SK-N-SH (cell line): ENCODE measurements around the gene PROX2. TPM values are rescaled to one million over a fixed set of nuclear protein-coding genes. Genes with fewer than 3 reads are reported as not detected.

Experiments used
- CTCF ChIA-PET: fragments of 300-600, 350-600 bp; formaldehyde crosslinking; extraction: SDS; loops from one replicate; lab custom pipeline; 2021; lab: Yijun Ruan, JAX
- POLR2A ChIA-PET: fragments of 350-600 bp; sonication (Branson Sonifier 250); formaldehyde crosslinking; extraction: SDS; loops from one replicate; lab custom pipeline; 2020; ENCODE audit warnings: antibody characterized with exemption, inconsistent platforms; lab: Yijun Ruan, JAX
- DNase-seq: peaks from one replicate; pipeline ENCODE4 v3.0.0; 2012
- H2AFZ ChIP-seq: fragments of 200-600 bp; sonication (generic); 2 replicates; pipeline ENCODE4 v1.8.1; 2016; ENCODE audit warnings: antibody characterized with exemption, mild to moderate bottlenecking, low read depth
- H3F3A ChIP-seq: fragments of 200-600 bp; sonication (generic); replicated peaks from 2 replicates; pipeline ENCODE3; 2016; ENCODE audit warnings: antibody characterized with exemption, mild to moderate bottlenecking; ENCODE audit not compliant: insufficient read depth
- H3K27ac ChIP-seq, 2 experiments: fragments of 200-500 bp in 1 of 2; fragments of 200-600 bp in 1 of 2; sonication (Bioruptor generic) in 1 of 2; sonication (generic), shearing (Covaris generic) in 1 of 2; 2 replicates each; pipeline versions ENCODE4 v1.5.1 to v1.6.1; 2014 to 2016; ENCODE audit warnings: low read depth in 2 of 2, inconsistent platforms in 1 of 2, low read length in 1 of 2, mild to moderate bottlenecking in 1 of 2, mixed read lengths in 1 of 2
- H3K27me3 ChIP-seq: fragments of 200-600 bp; sonication (generic), shearing (Covaris generic); 2 replicates; pipeline ENCODE4 v1.6.1; 2016; ENCODE audit warnings: mixed run types; ENCODE audit not compliant: insufficient read depth
- H3K36me3 ChIP-seq, 2 experiments: fragments of 200-500 bp in 1 of 2; fragments of 200-600 bp in 1 of 2; sonication (Bioruptor generic) in 1 of 2; sonication (generic) in 1 of 2; replicated peaks in 1 of 2; 2 replicates each; pipeline versions ENCODE3 to v1.5.1; 2014 to 2016; ENCODE audit warnings: low read length in 1 of 2, mild to moderate bottlenecking in 1 of 2; ENCODE audit not compliant: insufficient read depth in 2 of 2, control insufficient read depth in 1 of 2
- H3K4me1 ChIP-seq, 2 experiments: fragments of 200-500 bp in 1 of 2; fragments of 200-600 bp in 1 of 2; sonication (Bioruptor generic) in 1 of 2; sonication (generic), shearing (Covaris generic) in 1 of 2; 2 replicates each; pipeline versions ENCODE4 v1.5.1 to v1.6.1; 2014 to 2016; ENCODE audit warnings: low read depth in 1 of 2, low read length in 1 of 2, mixed run types in 1 of 2; ENCODE audit not compliant: insufficient read depth in 2 of 2, control insufficient read depth in 1 of 2
- H3K4me2 ChIP-seq: fragments of 200-600 bp; sonication (generic), shearing (Covaris generic); 2 replicates; pipeline ENCODE4 v1.6.1; 2017; ENCODE audit warnings: mixed run types
- H3K4me3 ChIP-seq, 2 experiments: fragments of 200-500 bp in 1 of 2; fragments of 200-600 bp in 1 of 2; sonication (Bioruptor generic) in 1 of 2; sonication (generic), shearing (Covaris generic) in 1 of 2; 2 replicates each; pipeline versions ENCODE4 v1.5.1 to v1.8.1; 2014 to 2016; ENCODE audit warnings: low read depth in 2 of 2, inconsistent platforms in 1 of 2, low read length in 1 of 2, mild to moderate bottlenecking in 1 of 2, mixed read lengths in 1 of 2, moderate library complexity in 1 of 2
- H3K79me2 ChIP-seq: fragments of 200-600 bp; sonication (generic); 2 replicates; pipeline ENCODE4 v1.8.1; 2017; ENCODE audit warnings: mild to moderate bottlenecking; ENCODE audit not compliant: insufficient read depth
- H3K9ac ChIP-seq: fragments of 200-600 bp; sonication (generic); 2 replicates; pipeline ENCODE4 v1.6.1; 2017; ENCODE audit warnings: mixed run types
- H3K9me2 ChIP-seq: fragments of 200-600 bp; sonication (generic); 2 replicates; pipeline ENCODE4 v1.6.1; 2017; ENCODE audit warnings: mixed run types
- H3K9me3 ChIP-seq: fragments of 200-600 bp; sonication (generic); 2 replicates; pipeline ENCODE4 v1.6.1; 2017; ENCODE audit warnings: mixed run types, mild to moderate bottlenecking, moderate library complexity
- H4K20me1 ChIP-seq: fragments of 200-600 bp; sonication (generic); 2 replicates; pipeline ENCODE4 v1.6.1; 2017; ENCODE audit warnings: mild to moderate bottlenecking, mixed run types; ENCODE audit not compliant: insufficient read depth
- ELF1 ChIP-seq: IDR thresholded peaks from 2 replicates; pipeline ENCODE4 v1.4.0; 2012
- EP300 ChIP-seq, 2 experiments: IDR thresholded peaks; 2 replicates each; pipeline versions ENCODE4 v1.4.0 to v1.6.1; 2012; ENCODE audit warnings: borderline replicate concordance in 1 of 2, low read depth in 1 of 2, low read length in 1 of 2
- FOSL2 ChIP-seq: IDR thresholded peaks from 2 replicates; pipeline ENCODE4 v1.4.0; 2012; ENCODE audit warnings: low read depth, mild to moderate bottlenecking, moderate library complexity, borderline replicate concordance
- FOXJ3 ChIP-seq: sonication (generic); formaldehyde crosslinking; IDR thresholded peaks from 2 replicates; pipeline ENCODE4 v1.5.1; 2020; ENCODE audit warnings: mild to moderate bottlenecking, missing genetic modification reagents
- GABPA ChIP-seq: IDR thresholded peaks from 2 replicates; pipeline ENCODE4 v1.4.0; 2012; ENCODE audit warnings: low read depth, mild to moderate bottlenecking
- GATA2 ChIP-seq: sonication (generic); formaldehyde crosslinking; IDR thresholded peaks from 2 replicates; pipeline ENCODE4 v1.5.0; 2020; ENCODE audit warnings: mild to moderate bottlenecking, missing genetic modification reagents
- MEF2A ChIP-seq: IDR thresholded peaks from 2 replicates; pipeline ENCODE4 v1.4.0; 2012; ENCODE audit warnings: low read depth, borderline replicate concordance
- POLR2AphosphoS5 ChIP-seq: IDR thresholded peaks from 2 replicates; pipeline ENCODE4 v1.6.1; 2012; ENCODE audit warnings: low read depth, low read length
- RFX5 ChIP-seq: IDR thresholded peaks from 2 replicates; pipeline ENCODE4 v1.6.1; 2012; ENCODE audit warnings: mild to moderate bottlenecking, improper control_type of control experiment, low read length
- SMC3 ChIP-seq: IDR thresholded peaks from 2 replicates; pipeline ENCODE4 v1.6.1; 2012; ENCODE audit warnings: low read depth, low read length, improper control_type of control experiment
- TAF1 ChIP-seq: IDR thresholded peaks from 2 replicates; pipeline ENCODE4 v1.6.1; 2012; ENCODE audit warnings: low read depth, mild to moderate bottlenecking, low read length, moderate library complexity, borderline replicate concordance
- TCF12 ChIP-seq: IDR thresholded peaks from 2 replicates; pipeline ENCODE4 v1.4.0; 2012
- YY1 ChIP-seq: IDR thresholded peaks from 2 replicates; pipeline ENCODE4 v1.4.0; 2012; ENCODE audit warnings: low read depth, mild to moderate bottlenecking
- WGBS: methylation state at CpG from one replicate; pipeline ENCODE4 v1.1.6; 2017; ENCODE audit warnings: low lambda C conversion rate; 5-methylcytosine and 5-hydroxymethylcytosine counted together
- polyA plus RNA-seq, 3 experiments: library from polyadenylated mRNA; depleted of rRNA; stranded (reverse); fragments of >200 nt; gene quantifications; 2 replicates each; pipeline ENCODE4 v1.2.3, GENCODE V29; 2012
- TF ChIP-seq, protein P1 (sequence below): IDR thresholded peaks from 2 replicates; pipeline ENCODE4 v1.4.0; 2012; ENCODE audit warnings: low read depth, borderline replicate concordance
- TF ChIP-seq, protein P2 (sequence below): fragments of 150-350 bp; IDR thresholded peaks from 2 replicates; pipeline ENCODE4 v1.6.1; 2017; ENCODE audit warnings: antibody characterized with exemption, low read length, low read depth, borderline replicate concordance
- TF ChIP-seq, protein P3 (sequence below): IDR thresholded peaks from 2 replicates; pipeline ENCODE4; 2012
- TF ChIP-seq, protein P4 (sequence below): IDR thresholded peaks from 2 replicates; pipeline ENCODE4 v1.4.0; 2012; ENCODE audit warnings: low read depth

PROX2 gene
- polyA plus RNA-seq, 1 of the 3 experiments (the other 2 are of a cell fraction) = not detected

DNA sequence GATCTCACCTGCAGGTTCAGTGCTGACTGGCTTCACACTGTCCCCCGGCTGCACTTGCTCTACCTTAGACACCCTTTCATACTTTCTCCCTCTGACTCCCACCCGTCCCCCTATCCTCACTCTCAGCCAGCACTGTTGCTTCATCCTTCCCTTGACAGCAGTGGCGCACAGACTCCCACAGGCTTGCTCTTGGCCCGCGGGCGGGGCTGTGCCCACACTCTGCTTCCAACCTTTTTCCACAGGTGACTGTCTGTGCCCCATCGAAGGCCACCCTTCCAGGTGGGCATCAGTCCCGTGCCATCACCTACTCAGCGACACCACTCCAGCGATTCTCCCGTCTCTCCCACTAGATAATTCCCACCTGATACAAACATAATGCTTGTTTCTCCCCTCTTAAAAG lies 48.1 kb upstream of the PROX2 start:
- H3K27me3 ChIP-seq = peaks cover 6% of the 10 kb centered on the region; the same call in 1 of the 2 replicates
- no peaks in the 10 kb centered on the region for H4K20me1 ChIP-seq
- H3K4me1 ChIP-seq = no peaks in the 10 kb centered on the region; a peak in 1 of 4 replicates
- no peak overlapping the region for H3K9ac ChIP-seq
- DNase-seq = no peak
- CTCF ChIA-PET = interaction anchor here (0.7 to 2.7 kb wide), 8 partner anchors 11 to 165 kb away, joined by 3 to 17 read pairs (median 8); no protein-coding TSS in a partner anchor
- H2AFZ ChIP-seq = no peak overlapping the region
- no peak overlapping the region for H3K4me3 ChIP-seq
- no peaks in the 10 kb centered on the region for H3K9me3 ChIP-seq
- WGBS = 72% methylated on average over 11 of the region's 11 CpGs
- no peak overlapping the region for H3K4me2 ChIP-seq
- H3F3A ChIP-seq = no peaks in the 10 kb centered on the region
- POLR2A ChIA-PET = interaction anchor here (1.9 kb wide), 1 partner anchor 16 kb away, joined by 4 read pairs; no protein-coding TSS in a partner anchor
- TF ChIP-seq POLR2AphosphoS5 = no peak
- no peak for TF ChIP-seq TAF1
- TF ChIP-seq, protein P1, sequence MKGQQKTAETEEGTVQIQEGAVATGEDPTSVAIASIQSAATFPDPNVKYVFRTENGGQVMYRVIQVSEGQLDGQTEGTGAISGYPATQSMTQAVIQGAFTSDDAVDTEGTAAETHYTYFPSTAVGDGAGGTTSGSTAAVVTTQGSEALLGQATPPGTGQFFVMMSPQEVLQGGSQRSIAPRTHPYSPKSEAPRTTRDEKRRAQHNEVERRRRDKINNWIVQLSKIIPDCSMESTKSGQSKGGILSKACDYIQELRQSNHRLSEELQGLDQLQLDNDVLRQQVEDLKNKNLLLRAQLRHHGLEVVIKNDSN = no peak
- TF ChIP-seq, protein P2, sequence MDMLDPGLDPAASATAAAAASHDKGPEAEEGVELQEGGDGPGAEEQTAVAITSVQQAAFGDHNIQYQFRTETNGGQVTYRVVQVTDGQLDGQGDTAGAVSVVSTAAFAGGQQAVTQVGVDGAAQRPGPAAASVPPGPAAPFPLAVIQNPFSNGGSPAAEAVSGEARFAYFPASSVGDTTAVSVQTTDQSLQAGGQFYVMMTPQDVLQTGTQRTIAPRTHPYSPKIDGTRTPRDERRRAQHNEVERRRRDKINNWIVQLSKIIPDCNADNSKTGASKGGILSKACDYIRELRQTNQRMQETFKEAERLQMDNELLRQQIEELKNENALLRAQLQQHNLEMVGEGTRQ = no peak
- TF ChIP-seq ELF1 = no peak
- TF ChIP-seq FOSL2 = no peak
- TF ChIP-seq YY1 = no peak
- no peak for TF ChIP-seq GABPA
- no peak for TF ChIP-seq RFX5
- TF ChIP-seq GATA2 = no peak
- no peak for TF ChIP-seq MEF2A
- TF ChIP-seq EP300 (IDR thresholded peaks at IDR 0.05; ENCODE audit: borderline replicate concordance in 1 of 2, low read depth in 1 of 2, low read length in 1 of 2) = no peak
- TF ChIP-seq SMC3 = no peak
- TF ChIP-seq, protein P3, sequence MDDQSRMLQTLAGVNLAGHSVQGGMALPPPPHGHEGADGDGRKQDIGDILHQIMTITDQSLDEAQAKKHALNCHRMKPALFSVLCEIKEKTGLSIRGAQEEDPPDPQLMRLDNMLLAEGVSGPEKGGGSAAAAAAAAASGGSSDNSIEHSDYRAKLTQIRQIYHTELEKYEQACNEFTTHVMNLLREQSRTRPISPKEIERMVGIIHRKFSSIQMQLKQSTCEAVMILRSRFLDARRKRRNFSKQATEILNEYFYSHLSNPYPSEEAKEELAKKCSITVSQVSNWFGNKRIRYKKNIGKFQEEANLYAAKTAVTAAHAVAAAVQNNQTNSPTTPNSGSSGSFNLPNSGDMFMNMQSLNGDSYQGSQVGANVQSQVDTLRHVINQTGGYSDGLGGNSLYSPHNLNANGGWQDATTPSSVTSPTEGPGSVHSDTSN = no peak
- TF ChIP-seq TCF12 = no peak
- no peak for TF ChIP-seq FOXJ3
- TF ChIP-seq, protein P4, sequence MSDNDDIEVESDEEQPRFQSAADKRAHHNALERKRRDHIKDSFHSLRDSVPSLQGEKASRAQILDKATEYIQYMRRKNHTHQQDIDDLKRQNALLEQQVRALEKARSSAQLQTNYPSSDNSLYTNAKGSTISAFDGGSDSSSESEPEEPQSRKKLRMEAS = no peak
- no peaks in the 10 kb centered on the region for H3K9me2 ChIP-seq
- no peaks in the 10 kb centered on the region for H3K36me3 ChIP-seq
- no peak overlapping the region for H3K27ac ChIP-seq
- no peaks in the 10 kb centered on the region for H3K79me2 ChIP-seq
